Upper lobe of left lung (tissue), 4 donors: ENCODE data around the gene CLTCL1.

Source experiments
- EP300 ChIP-seq, 4 donors: sonication (generic); formaldehyde crosslinking; IDR thresholded peaks; one replicate each; pipeline ENCODE4 v1.5.1; 2017; ENCODE audit warnings: antibody characterized with exemption in 4 of 4, control low read depth in 2 of 4
- POLR2A ChIP-seq, 4 donors: fragments of 450-650 bp; IDR thresholded peaks; one replicate each; pipeline ENCODE4 v1.5.1; 2016 to 2017; ENCODE audit warnings: antibody characterized with exemption in 4 of 4, mild to moderate bottlenecking in 2 of 4
- POLR2AphosphoS5 ChIP-seq, 2 donors: sonication (generic); formaldehyde crosslinking; IDR thresholded peaks; one replicate each; pipeline ENCODE4 v1.5.1; 2017; ENCODE audit warnings: antibody characterized with exemption in 2 of 2
- TF ChIP-seq, protein P1 (sequence below), 6 experiments: fragments of 450-650 bp in 4 of 6; fragments of 200-600 bp in 2 of 6; sonication (generic) in 2 of 6; IDR thresholded peaks; one replicate each; pipeline ENCODE4 v1.5.1; 2016 to 2019; ENCODE audit warnings: antibody characterized with exemption in 6 of 6

- TF ChIP-seq, protein P1, sequence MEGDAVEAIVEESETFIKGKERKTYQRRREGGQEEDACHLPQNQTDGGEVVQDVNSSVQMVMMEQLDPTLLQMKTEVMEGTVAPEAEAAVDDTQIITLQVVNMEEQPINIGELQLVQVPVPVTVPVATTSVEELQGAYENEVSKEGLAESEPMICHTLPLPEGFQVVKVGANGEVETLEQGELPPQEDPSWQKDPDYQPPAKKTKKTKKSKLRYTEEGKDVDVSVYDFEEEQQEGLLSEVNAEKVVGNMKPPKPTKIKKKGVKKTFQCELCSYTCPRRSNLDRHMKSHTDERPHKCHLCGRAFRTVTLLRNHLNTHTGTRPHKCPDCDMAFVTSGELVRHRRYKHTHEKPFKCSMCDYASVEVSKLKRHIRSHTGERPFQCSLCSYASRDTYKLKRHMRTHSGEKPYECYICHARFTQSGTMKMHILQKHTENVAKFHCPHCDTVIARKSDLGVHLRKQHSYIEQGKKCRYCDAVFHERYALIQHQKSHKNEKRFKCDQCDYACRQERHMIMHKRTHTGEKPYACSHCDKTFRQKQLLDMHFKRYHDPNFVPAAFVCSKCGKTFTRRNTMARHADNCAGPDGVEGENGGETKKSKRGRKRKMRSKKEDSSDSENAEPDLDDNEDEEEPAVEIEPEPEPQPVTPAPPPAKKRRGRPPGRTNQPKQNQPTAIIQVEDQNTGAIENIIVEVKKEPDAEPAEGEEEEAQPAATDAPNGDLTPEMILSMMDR (IDR thresholded peaks at IDR 0.05): no peak
- TF ChIP-seq POLR2AphosphoS5 (IDR thresholded peaks at IDR 0.05): no peak
- no peak for TF ChIP-seq POLR2A (IDR thresholded peaks at IDR 0.05)
- no peak for TF ChIP-seq EP300 (IDR thresholded peaks at IDR 0.05)
These were observed 159.9 kb downstream of the CLTCL1 start for GRCh38 chr22:19131685-19132015.
